ENCODE measurements around the gene GPX4.

GPX4 gene

DNA sequence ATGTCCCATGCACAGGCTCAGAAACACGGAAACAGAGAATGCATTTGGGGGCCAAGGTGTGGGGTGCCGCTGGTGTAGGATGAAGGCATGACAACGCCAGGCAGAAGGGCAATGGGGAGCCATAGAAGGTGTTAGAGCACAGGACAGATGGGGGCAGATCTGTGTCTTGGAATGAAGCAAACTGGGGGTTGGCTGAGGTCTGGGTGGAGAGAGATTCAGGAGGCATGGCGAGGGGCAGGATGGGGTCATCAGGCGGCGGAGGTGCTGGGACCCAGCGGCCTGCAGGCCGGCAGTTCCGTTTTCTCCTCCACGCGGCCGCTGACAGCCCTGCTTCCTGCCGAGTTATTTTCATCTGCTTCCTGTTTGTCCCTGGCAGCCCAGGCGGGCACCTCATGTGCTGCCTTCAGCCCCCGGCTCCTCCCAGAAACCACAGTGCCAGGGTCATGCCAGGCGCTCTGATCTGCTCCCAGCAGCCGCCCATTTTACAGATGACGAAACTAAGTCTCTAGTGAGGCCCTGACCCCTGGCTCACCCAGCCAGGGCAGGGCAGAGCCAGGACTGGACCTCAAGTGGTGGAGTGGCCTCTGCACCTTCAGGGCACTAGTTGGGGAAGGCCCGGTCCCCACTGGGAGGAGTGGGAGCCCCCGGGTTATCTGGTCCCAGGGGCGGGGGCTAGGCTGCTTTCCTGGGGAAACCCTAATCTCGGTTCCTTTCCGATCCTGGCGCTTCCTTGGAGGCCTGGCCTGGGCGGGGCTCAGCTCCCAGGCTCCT is 34.6 kb upstream of the GPX4 start:
- DNase-seq, result no peak

DNA sequence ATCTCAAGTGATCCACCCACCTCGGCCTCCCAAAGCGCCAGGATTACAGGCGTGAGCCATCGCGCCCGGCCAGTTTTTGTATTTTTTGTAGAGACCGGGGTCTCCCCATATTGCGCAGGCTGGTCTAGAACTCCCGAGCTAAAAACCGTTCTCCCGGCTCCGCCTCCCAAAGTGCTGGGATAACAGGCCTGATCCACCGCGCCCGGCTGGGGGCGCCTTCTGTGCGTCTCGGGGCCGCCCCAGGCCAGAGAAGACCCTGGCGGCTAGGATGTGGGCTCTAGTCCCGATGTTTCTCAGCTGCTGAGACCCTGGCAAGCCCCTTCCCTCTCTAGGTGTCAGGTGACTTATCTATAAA is 33.2 kb upstream of the GPX4 start:
- no peak for DNase-seq

- no peak for DNase-seq
Observed at GRCh38 chr19:1070931-1071791, 32.6 kb upstream of the GPX4 start.

- DNase-seq, result no peak
Observed at GRCh38 chr19:1072371-1073015, 31.3 kb upstream of the GPX4 start.

GRCh38 chr19:1073063-1073955 is 30.5 kb upstream of the GPX4 start:
- DNase-seq, result no peak

GRCh38 chr19:1073956-1074517 is 29.8 kb upstream of the GPX4 start:
- DNase-seq, result no peak

GRCh38 chr19:1074544-1075283 is 29.1 kb upstream of the GPX4 start:
- no peak for DNase-seq

GRCh38 chr19:1076046-1076386 is 27.8 kb upstream of the GPX4 start:
- no peak for DNase-seq

DNA sequence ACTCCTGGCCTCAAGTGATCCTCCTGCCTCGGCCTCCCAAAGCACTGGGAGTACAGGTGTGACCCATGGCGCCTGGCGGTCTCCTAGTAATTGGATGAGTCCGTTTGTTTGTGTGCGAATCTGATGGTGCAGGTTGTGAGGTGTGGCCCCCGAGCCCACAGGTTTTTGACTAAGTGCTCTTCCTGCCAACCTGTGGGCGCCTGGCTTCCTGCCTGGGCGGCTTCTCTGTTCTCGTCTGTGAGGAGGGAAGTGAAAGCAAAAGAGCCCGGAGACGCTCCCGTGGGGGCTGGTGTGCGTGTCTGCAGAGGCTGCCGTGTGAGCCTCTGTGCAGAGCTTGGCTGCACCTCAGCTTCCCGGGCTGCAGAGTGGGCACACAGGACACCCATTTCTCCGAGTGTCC is 26.8 kb upstream of the GPX4 start:
- DNase-seq, result no peak

- no peak for DNase-seq
Observed at GRCh38 chr19:1079566-1080111, 24.2 kb upstream of the GPX4 start.

DNA sequence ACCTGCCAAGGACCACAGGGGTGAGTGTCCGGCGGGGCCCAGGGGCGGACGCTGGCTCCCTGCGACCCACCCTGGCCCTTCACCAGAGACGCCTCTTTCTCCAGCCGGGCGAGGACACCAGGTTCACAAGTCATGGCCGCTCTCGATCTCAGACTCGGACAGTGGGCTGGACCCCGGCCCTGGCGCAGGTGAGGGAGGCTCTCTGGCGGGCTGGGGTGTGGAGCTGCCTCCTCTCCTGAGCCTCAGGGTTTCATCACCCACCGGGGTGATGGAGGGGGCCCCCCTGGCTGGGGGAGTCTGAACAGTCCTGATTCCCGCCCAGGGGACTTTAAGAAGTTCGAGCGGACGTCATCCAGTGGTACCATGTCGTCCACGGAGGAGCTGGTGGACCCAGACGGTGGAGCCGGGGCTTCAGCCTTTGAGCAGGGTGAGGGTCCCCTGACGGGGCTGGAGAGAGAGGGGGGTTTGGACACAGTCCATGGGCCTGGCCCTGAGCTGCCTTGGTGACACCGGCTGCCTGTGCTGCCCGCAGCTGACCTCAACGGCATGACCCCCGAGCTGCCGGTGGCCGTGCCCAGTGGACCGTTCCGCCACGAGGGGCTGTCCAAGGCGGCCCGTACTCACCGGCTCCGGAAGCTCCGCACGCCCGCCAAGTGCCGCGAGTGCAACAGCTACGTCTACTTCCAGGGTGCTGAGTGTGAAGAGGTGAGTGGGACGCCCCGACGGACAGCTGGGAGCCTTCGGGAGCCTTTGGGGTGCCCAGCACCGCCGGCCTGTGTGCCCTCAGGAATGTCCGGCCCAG is 23.2 kb upstream of the GPX4 start:
- DNase-seq, result no peak

DNA sequence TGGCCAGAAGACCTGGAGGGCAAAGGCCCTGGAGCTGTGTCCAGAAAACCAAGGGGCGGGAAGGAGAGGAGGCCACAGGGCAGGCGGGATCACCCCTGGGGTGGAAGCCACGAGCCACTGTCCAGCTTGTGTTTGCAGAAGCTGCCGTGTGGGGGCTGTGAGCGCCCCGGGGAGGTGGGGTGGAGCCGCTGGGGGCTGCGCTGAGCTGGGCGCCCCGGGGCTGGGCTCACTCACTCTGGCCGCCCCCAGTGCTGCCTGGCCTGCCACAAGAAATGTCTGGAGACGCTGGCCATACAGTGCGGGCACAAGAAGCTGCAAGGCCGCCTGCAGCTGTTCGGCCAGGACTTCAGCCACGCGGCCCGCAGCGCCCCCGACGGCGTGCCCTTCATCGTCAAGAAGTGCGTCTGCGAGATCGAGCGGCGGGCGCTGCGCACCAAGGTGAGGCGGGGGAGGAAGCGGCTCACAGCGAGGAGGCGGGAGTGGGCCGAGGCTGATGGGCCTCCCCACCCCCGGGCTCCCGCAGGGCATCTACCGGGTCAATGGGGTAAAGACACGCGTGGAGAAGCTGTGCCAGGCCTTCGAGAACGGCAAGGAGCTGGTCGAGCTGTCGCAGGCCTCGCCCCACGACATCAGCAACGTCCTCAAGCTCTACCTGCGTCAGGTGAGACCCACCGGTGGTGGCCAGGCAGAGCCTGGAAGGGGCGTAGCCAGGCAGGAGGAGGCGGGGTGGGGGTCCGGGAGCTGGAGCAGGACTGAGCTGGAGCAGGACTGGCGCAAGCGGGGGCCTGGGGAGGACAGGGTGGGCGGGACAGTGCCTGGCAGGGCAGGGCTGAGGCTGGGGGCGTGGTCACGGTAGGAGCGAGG is 22.3 kb upstream of the GPX4 start:
- no peak for DNase-seq

DNA sequence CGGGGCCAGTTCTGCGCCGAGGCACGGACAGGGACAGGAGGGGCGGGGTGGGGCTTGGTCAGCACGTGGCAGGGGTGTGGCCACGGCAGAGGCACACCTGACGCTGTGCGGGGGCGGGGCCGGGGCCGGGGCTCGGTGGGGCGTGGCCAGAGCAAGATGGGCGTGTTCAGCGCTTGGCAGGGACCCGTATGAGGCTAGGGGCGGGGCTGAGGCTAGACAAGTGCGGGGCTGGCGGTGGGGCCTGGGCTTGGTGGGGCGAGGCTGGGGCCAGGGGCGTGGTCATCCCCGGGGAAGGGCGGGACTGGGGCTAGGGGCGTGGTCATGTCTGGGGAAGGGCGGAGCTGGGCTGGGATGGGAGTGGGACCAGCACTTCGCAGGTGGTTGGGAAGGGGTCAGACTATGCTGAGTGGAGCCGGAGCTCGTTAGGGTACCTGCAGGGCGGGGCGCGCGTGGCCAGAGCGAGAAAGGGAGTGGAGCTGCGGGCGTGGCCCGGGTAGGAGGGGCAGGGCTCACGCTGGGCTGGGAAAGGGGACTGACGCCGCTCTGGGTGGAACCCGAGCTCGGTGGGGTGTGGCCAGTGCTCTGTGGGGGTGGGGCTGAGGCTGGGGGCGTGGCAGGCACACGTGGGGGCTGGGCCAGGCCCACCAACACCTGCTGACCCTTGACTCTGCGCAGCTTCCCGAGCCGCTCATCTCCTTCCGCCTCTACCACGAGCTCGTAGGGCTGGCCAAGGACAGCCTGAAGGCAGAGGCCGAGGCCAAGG is 21.4 kb upstream of the GPX4 start:
- DNase-seq, result peak; percentile 61

- no peak for DNase-seq
Observed at GRCh38 chr19:1082928-1083816, 20.6 kb upstream of the GPX4 start.

DNA sequence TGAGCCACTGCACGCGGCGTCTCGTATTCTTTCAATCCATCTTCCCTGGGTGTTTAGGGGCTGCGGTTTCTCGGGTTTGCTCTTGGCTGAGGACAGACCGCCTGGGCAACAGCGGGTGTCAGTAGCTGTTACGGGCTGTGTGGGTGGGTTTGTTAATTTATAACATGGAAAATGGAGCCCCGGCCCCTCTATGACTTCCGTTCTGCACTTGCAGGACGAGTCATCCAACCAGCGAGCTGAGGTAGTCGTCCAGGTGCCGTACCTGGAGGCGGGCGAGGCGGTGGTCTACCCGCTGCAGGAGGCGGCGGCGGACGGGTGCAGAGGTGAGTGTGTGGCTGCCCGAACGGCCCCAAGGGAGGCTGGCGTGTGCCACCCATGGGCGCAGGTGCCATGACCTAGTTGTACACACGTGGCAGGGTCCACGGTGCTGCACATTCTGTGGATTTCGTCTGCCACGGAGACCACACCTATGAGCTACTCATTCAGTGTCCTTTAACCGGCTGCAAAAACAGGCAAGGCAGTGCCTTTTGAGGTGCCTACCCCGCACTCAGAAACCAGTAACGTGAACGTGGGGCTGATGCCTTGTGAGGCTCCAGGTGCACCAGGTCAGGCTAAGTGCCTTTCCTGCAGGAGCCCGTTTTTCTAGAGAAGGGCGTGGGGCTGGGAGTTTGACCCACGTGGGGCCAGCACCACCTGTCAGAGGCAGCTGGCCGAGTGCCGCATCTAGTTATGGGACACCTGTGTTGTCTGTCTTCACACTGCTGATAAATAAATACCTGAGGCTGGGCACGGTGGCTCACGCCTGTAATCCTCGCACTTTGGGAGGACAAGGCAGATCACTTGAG is 19.5 kb upstream of the GPX4 start:
- DNase-seq, result no peak

DNA sequence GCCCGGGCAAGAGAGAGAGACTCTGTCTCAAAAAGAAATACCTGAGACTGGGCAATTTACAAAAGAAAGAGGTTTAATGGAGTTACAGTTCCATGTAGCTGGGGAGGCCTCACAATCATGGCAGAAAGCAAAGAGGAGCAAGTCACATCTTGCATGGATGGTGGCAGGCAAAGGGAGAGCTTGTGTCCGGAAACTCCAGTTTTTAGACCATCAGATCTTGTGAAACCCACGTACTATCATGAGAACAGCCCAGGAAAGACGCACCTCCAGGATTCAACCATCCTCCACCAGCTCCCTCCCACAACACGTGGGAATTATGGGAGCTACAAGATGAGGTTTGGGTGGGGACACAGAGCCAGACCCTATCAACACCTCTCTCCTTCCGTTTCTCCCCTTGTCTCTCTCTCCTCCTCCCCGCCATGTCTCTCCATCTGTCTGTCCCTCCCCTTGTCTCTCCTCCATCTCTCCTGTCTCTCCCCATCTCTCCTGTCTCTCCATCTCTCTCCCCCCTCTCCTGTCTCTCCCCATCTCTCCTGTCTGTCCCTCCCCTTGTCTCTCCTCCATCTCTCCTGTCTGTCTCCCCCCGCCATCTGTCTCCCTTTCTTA is 18.6 kb upstream of the GPX4 start:
- DNase-seq, result no peak
